HG03378 (cell line): ENCODE measurements around the gene CSNK2A2.

Experiments
- ATAC-seq: cut with Tn5 transposase; IDR thresholded peaks from one replicate; pipeline ENCODE4 v1.9.1; 2021; ENCODE audit warnings: mild to moderate bottlenecking, moderate library complexity; ENCODE audit not compliant: unreplicated experiment

The CSNK2A2 gene

GRCh38 chr16:58116081-58116480 lies 81.8 kb downstream of the CSNK2A2 start:
- ATAC-seq: no peak

- ATAC-seq: no peak
Observed at GRCh38 chr16:58114827-58115825, 82.8 kb downstream of the CSNK2A2 start.

GRCh38 chr16:58111302-58111627 lies 86.6 kb downstream of the CSNK2A2 start:
- ATAC-seq: no peak

GRCh38 chr16:58110571-58111301 lies 87.2 kb downstream of the CSNK2A2 start:
- ATAC-seq: no peak

GRCh38 chr16:58109881-58110280 lies 88.0 kb downstream of the CSNK2A2 start:
- no peak for ATAC-seq

- no peak for ATAC-seq
Observed at GRCh38 chr16:58109330-58109729, 88.6 kb downstream of the CSNK2A2 start.
